Kidney epithelial cell (primary cell): Measurements from ENCODE around the gene NTM. TPM values are rescaled to one million over a fixed set of nuclear protein-coding genes. Genes with fewer than 3 reads are reported as not detected.

Experiments used
- DNase-seq: peaks from one replicate; pipeline ENCODE4 v3.0.0-alpha.2; 2010; ENCODE audit warnings: low read depth
- H3K27me3 ChIP-seq: 2 replicates; pipeline ENCODE4 v1.6.0; 2011; ENCODE audit warnings: low read length; ENCODE audit not compliant: control insufficient read depth, insufficient read depth
- H3K36me3 ChIP-seq: 2 replicates; pipeline ENCODE4 v1.5.1; 2011; ENCODE audit warnings: low read length; ENCODE audit not compliant: control insufficient read depth, insufficient read depth
- H3K4me3 ChIP-seq: 2 replicates; pipeline ENCODE4 v1.5.1; 2011; ENCODE audit warnings: low read depth, mild to moderate bottlenecking, control low read depth, low read length
- total RNA-seq: library from RNA; depleted of rRNA; stranded (reverse); fragments of >200 nt; gene quantifications from 2 replicates; pipeline ENCODE4 v1.2.3, GENCODE V29; 2015
- TF ChIP-seq, protein P1 (sequence below): IDR thresholded peaks from 2 replicates; pipeline ENCODE4 v1.5.1; 2011; ENCODE audit warnings: mild to moderate bottlenecking, moderate library complexity, low read length, control low read depth, inconsistent platforms; ENCODE audit not compliant: insufficient read depth, poor library complexity, severe bottlenecking

The NTM gene
- total RNA-seq, 1 donor from 2014 or later, result 111 TPM

DNA sequence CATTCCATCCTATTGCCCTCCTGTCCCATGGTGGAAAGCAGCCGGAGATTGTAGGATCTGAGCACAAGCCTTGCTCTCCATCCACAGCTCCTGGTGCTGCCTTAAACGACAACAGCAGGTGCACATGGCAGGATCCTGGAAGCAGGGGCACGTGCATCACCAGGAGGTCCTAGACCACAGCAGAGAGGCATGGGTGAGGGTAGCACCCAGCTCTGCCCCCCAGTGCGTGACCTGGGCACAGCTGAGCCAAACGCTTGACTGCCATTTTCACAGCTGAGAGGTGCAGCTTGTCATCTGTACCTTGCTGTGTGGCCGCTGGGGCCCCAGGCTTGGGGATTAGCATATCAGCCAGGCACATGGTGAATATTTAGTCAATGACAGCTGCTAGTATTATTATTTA is 92.7 kb downstream of the NTM start:
- no peak for DNase-seq
- H3K4me3 ChIP-seq, result no peak overlapping the region
- TF ChIP-seq, protein P1, sequence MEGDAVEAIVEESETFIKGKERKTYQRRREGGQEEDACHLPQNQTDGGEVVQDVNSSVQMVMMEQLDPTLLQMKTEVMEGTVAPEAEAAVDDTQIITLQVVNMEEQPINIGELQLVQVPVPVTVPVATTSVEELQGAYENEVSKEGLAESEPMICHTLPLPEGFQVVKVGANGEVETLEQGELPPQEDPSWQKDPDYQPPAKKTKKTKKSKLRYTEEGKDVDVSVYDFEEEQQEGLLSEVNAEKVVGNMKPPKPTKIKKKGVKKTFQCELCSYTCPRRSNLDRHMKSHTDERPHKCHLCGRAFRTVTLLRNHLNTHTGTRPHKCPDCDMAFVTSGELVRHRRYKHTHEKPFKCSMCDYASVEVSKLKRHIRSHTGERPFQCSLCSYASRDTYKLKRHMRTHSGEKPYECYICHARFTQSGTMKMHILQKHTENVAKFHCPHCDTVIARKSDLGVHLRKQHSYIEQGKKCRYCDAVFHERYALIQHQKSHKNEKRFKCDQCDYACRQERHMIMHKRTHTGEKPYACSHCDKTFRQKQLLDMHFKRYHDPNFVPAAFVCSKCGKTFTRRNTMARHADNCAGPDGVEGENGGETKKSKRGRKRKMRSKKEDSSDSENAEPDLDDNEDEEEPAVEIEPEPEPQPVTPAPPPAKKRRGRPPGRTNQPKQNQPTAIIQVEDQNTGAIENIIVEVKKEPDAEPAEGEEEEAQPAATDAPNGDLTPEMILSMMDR, result no peak
- H3K27me3 ChIP-seq, result peaks cover 6% of the 10 kb centered on the region
- no peaks in the 10 kb centered on the region for H3K36me3 ChIP-seq

DNA sequence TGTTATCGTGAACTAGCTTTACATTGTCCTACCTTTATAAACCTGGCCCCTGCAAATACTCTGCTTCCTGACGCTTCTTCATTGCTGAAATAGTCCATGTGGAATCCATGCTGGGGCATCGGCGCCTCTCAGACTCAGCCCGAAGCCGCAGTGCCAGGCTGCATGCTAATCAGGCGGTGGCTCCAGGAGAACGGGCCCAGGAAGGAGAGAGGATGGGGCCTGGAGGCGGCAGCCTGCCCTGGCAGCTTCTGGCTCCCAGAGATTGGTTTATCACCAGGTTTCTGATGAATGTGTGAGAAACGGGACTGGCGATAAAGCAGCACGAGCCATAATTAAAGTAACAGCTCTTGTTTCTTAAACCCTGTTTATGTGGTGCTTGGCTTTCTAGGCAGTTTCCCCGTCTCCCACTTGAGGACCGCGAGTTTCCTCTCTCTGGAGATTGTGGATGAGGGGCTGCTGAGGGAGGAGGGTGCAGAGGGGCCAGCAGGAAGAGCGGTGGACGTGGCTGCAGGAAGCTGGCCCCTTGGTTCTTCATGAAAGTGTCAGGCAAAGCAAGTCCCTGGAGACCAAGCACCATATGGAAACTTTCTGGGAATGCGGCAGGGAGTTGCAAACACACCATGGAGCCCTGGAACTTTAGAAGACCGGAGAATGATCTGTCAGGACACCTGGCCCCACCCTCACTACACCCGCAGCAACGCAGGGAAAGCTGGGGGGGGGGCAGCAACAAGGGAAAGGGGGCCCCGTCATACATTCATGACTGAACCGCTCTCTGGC is 93.4 kb downstream of the NTM start:
- H3K27me3 ChIP-seq, result peaks cover 6% of the 10 kb centered on the region
- no peak overlapping the region for H3K4me3 ChIP-seq
- DNase-seq, result no peak
- H3K36me3 ChIP-seq, result no peaks in the 10 kb centered on the region
- TF ChIP-seq, protein P1, result no peak

DNA sequence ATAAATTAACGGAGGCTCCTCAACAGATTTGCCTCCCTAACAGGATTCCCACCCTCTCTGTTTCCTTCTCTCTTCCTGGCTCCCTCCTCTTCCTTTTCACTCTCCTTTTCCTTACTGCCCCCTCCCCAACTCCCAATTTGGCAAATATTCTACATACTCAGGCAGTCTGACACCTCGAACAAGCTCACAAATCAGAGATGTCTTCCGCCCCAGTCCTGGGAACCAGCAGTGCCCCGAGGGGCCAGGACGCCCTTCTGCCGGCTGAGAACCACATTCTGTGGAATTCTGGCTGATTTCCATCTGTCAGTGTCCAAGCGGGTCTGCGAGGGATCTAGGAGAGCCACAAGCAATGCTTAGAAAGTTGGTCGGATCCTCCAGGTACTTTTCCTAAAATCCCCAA is 94.0 kb downstream of the NTM start:
- DNase-seq, result no peak
- H3K27me3 ChIP-seq, result peaks cover 6% of the 10 kb centered on the region
- TF ChIP-seq, protein P1, result no peak

DNA sequence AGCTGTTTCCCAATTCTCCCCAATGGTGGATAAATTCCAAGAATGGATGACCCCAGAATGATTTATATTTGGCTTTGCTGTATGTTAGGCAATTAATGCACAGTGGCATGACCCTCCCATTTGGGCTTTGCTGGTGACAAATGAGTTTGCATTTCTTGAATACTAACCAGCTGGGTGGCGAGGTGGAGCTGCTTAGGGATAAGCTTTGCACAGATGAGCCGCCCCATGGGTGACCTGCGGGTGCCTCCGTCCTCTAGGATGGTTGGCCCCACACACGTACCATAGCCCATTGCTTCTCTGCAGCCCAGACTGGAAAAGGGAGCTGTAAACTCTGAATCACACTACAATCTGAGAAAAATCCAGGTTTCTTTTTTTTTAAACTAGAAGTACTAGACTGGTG is 94.6 kb downstream of the NTM start:
- DNase-seq, result no peak
- TF ChIP-seq, protein P1, result no peak
- Histone ChIP-seq H3K4me3 (no peak overlapping the region), H3K36me3 (no peaks in the 10 kb centered on the region), H3K27me3 (peaks cover 6% of the 10 kb centered on the region)

More for the DNA sequence above, 94.0 kb downstream of the NTM start:
- Histone ChIP-seq H3K4me3 (no peak overlapping the region), H3K36me3 (no peaks in the 10 kb centered on the region)

DNA sequence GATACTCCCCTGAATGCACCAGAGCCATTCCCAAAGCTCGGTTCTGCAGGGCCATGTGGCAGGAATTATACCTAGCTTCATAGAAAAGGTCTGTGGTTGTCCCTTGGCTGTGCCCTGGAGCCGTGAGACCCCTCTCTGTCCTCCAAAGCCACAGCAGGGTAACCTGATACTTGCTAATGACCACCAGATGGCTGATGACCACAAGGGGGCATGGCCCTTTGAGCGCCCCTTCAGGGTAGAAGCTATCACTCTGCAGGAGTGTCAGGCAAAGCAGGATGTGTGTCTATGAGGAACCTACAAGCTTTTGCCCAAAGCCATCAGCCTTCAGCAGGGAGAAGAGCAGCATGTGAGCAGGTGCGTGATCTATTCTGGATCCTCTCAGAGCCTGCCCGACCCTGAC is 95.3 kb downstream of the NTM start:
- Histone ChIP-seq H3K27me3 (peaks cover 6% of the 10 kb centered on the region), H3K4me3 (no peak overlapping the region), H3K36me3 (no peaks in the 10 kb centered on the region)
- no peak for DNase-seq
- TF ChIP-seq, protein P1, result no peak

DNA sequence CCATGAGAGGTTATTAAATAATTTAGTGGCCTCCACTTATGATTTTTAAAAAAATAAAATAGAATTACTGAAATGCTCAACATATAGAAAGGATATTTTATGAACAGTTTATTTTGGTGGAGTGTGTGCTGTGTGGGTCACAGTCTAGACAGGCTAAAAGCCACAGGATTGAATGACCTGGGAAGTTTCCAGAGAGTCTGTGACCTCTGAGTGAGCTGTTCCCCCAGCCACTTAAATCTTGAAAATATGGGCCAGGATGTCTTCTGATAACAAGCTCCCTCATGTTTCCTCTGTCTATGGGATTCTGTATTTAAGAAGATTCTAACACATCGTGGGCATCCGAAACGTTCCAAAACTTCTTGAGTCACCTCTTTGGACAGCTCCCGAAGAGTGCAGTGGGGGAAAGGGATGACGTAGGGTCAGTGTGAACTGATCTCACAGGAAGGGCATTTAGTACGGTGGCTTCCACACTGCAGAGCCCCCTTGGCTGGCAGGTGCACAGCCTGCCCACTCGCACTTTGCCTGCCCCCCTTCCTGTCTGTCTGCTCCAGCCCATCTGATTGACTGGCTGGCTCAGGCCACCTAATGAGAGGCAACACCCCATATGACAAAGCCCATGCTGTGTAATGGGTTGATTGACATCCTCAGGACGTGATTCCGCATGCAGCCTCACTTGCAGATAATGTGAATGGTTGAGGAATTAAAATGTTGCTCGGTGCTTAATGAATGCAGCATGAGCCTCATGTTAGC is 97.4 kb downstream of the NTM start:
- no peak overlapping the region for H3K4me3 ChIP-seq
- no peak for DNase-seq
- H3K27me3 ChIP-seq, result peaks cover 6% of the 10 kb centered on the region
- no peaks in the 10 kb centered on the region for H3K36me3 ChIP-seq
- TF ChIP-seq, protein P1, result no peak
